Measurements from ENCODE around the gene ARL2. TPM values are rescaled to one million over a fixed set of nuclear protein-coding genes. Genes with fewer than 3 reads are reported as not detected.
"Not testable (repeated sequence)": the region's sequence is repeated elsewhere in the genome, so short reads cannot be mapped to it uniquely, and the experiment has no call there.

ARL2 gene
- total and polyA plus RNA-seq, 2 experiments from 2014 or later = 115 to 155 TPM

- no peak overlapping the region for H3K4me2 ChIP-seq (ENCODE audit: unreplicated experiment)
- in situ Hi-C loops (cut with MboI) = no loop called here
- no peaks in the 10 kb centered on the region for H4K20me1 ChIP-seq (ENCODE audit: insufficient read depth)
- no peak overlapping the region for H3K9ac ChIP-seq
- no peak overlapping the region for H2AFZ ChIP-seq
- DNase-seq = no peak
- TF ChIP-seq EZH2phosphoT487 (IDR thresholded peaks at IDR 0.05; ENCODE audit: insufficient read depth, low read depth) (no peak), EZH2 (IDR thresholded peaks at IDR 0.05; ENCODE audit: insufficient read depth, poor library complexity, severe bottlenecking) (no peak)
- H3K4me1 ChIP-seq (ENCODE audit: insufficient read depth) = peaks cover 6% of the 10 kb centered on the region
- H3F3A ChIP-seq (ENCODE audit: insufficient read depth) = no peaks in the 10 kb centered on the region
- no peak overlapping the region for H3K27ac ChIP-seq
- H3K79me2 ChIP-seq (ENCODE audit: insufficient read depth) = no peaks in the 10 kb centered on the region
- no peaks in the 10 kb centered on the region for H3K36me3 ChIP-seq (ENCODE audit: low read depth)
- H3K9me3 ChIP-seq (ENCODE audit: low read depth) = no peaks in the 10 kb centered on the region
- no peak overlapping the region for H3K4me3 ChIP-seq
- H3K9me2 ChIP-seq (ENCODE audit: insufficient read depth) = no peaks in the 10 kb centered on the region
- 77 to 86% methylated on average over 1 of the region's 1 CpG for WGBS, 2 experiments (ENCODE audit: low coverage in 1 of 2, low lambda C conversion rate in 2 of 2, missing lambda C conversion rate in 2 of 2)
- no peaks in the 10 kb centered on the region for H3K27me3 ChIP-seq (replicated peaks; ENCODE audit: insufficient read depth)
These were observed 14.5 kb upstream of the ARL2 start for GRCh38 chr11:64999478-64999877.

DNA sequence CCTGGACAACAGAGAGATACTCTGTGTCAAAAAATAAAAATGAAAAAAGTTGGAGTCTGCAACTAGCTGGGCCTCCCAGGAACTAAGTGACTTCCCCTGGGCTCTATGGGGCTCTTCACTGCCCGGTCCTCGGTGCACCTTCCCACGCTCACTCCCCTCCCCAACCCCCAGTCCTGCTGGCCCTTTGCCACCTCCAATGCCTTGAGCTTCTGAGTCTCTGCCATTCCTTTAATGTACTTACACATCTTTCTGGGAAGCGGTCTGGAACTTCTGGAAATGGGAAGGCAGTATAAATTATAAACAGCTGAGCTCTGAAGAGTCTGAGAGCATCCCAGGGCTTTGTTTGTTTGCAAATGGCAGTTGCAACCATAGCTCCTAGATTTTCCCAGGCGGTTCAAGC is 11.3 kb upstream of the ARL2 start:
- Histone ChIP-seq H3K27me3 (replicated peaks; ENCODE audit: insufficient read depth) (no peaks in the 10 kb centered on the region), H4K20me1 (ENCODE audit: insufficient read depth) (no peaks in the 10 kb centered on the region), H3K4me3 (no peak overlapping the region), H3K4me2 (ENCODE audit: unreplicated experiment) (no peak overlapping the region), H3K9ac (no peak overlapping the region), H3K27ac (no peak overlapping the region), H3K9me3 (ENCODE audit: low read depth) (no peaks in the 10 kb centered on the region), H3K9me2 (ENCODE audit: insufficient read depth) (no peaks in the 10 kb centered on the region), H2AFZ (no peak overlapping the region), H3K36me3 (ENCODE audit: low read depth) (no peaks in the 10 kb centered on the region), H3K79me2 (ENCODE audit: insufficient read depth) (no peaks in the 10 kb centered on the region), H3F3A (ENCODE audit: insufficient read depth) (peaks cover 4% of the 10 kb centered on the region; the same call in 1 of the 2 replicates), H3K4me1 (ENCODE audit: insufficient read depth) (peaks cover 18% of the 10 kb centered on the region)
- in situ Hi-C loops (cut with MboI) = no loop called here
- WGBS, 2 experiments (ENCODE audit: low coverage in 1 of 2, low lambda C conversion rate in 2 of 2, missing lambda C conversion rate in 2 of 2) = 23 to 29% methylated on average over 5 of the region's 5 CpGs
- DNase-seq = no peak
- TF ChIP-seq EZH2phosphoT487 (IDR thresholded peaks at IDR 0.05; ENCODE audit: insufficient read depth, low read depth) (no peak), EZH2 (IDR thresholded peaks at IDR 0.05; ENCODE audit: insufficient read depth, poor library complexity, severe bottlenecking) (no peak)

DNA sequence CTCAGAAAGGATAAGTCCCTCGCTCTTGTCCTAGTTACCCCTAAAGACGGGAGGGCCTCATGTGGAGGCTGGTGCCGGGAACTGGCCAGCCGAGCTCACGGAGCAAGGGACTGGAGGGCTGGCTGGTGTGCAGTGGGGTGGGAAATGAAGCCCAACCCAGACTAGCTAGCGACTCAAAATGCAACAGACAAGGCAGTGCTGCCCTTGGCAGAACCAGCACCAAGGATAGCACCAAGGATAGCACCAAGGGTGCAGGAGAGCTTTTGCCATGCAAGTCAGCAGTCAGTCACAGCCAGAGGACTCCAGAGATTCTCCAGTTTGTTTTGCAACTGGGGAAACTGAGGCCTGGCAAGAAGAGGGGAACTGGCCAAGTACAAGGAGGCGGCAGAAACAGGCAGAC is 10.7 kb upstream of the ARL2 start:
- no peaks in the 10 kb centered on the region for H3K9me3 ChIP-seq (ENCODE audit: low read depth)
- no peaks in the 10 kb centered on the region for H4K20me1 ChIP-seq (ENCODE audit: insufficient read depth)
- WGBS, 2 experiments (ENCODE audit: low coverage in 1 of 2, low lambda C conversion rate in 2 of 2, missing lambda C conversion rate in 2 of 2) = 68 to 69% methylated on average over 7 of the region's 7 CpGs
- H2AFZ ChIP-seq = no peak overlapping the region
- DNase-seq = peak; percentile 65
- no peaks in the 10 kb centered on the region for H3K27me3 ChIP-seq (replicated peaks; ENCODE audit: insufficient read depth)
- H3K79me2 ChIP-seq (ENCODE audit: insufficient read depth) = no peaks in the 10 kb centered on the region
- H3K4me1 ChIP-seq (ENCODE audit: insufficient read depth) = peaks cover 24% of the 10 kb centered on the region
- no peaks in the 10 kb centered on the region for H3K36me3 ChIP-seq (ENCODE audit: low read depth)
- no peak overlapping the region for H3K27ac ChIP-seq
- no peak overlapping the region for H3K9ac ChIP-seq
- in situ Hi-C loops (cut with MboI) = no loop called here
- peaks cover 4% of the 10 kb centered on the region; the same call in 1 of the 2 replicates for H3F3A ChIP-seq (ENCODE audit: insufficient read depth)
- H3K9me2 ChIP-seq (ENCODE audit: insufficient read depth) = no peaks in the 10 kb centered on the region
- H3K4me3 ChIP-seq = no peak overlapping the region
- TF ChIP-seq EZH2phosphoT487 (IDR thresholded peaks at IDR 0.05; ENCODE audit: insufficient read depth, low read depth) (no peak), EZH2 (IDR thresholded peaks at IDR 0.05; ENCODE audit: insufficient read depth, poor library complexity, severe bottlenecking) (no peak)
- H3K4me2 ChIP-seq (ENCODE audit: unreplicated experiment) = no peak overlapping the region

DNA sequence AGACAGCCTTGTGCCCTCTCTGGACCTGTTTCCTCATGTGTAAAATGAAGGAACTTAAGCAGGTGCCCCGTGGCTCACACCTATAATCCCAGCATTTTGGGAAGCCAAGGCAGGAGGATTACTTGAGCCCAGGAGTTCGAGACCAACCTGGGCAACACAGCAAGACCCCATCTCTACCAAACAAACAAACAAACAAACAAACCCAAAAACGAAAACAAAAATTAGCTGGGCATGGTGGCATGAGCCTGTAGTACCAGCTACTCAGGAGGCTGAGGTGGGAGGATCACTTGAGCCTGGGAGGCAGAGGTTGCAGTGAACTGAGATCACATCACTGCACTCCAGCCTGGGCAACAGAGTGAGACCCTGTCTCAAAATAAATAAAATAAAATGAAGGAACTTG is 10.0 kb upstream of the ARL2 start:
- H3K9me2 ChIP-seq (ENCODE audit: insufficient read depth); H3K27me3 ChIP-seq (replicated peaks; ENCODE audit: insufficient read depth); H3K9ac ChIP-seq; H3K4me2 ChIP-seq (ENCODE audit: unreplicated experiment); H3K27ac ChIP-seq; H3K36me3 ChIP-seq (ENCODE audit: low read depth); H3K9me3 ChIP-seq (ENCODE audit: low read depth); H3K79me2 ChIP-seq (ENCODE audit: insufficient read depth); H2AFZ ChIP-seq; H3F3A ChIP-seq (ENCODE audit: insufficient read depth); DNase-seq; H4K20me1 ChIP-seq (ENCODE audit: insufficient read depth); in situ Hi-C loops (cut with MboI); H3K4me3 ChIP-seq: not testable (repeated sequence)
- peaks cover 26% of the 10 kb centered on the region for H3K4me1 ChIP-seq (ENCODE audit: insufficient read depth)
- WGBS, 2 experiments (ENCODE audit: low coverage in 1 of 2, low lambda C conversion rate in 2 of 2, missing lambda C conversion rate in 2 of 2) = 65 to 69% methylated on average over 3 of the region's 3 CpGs

DNA sequence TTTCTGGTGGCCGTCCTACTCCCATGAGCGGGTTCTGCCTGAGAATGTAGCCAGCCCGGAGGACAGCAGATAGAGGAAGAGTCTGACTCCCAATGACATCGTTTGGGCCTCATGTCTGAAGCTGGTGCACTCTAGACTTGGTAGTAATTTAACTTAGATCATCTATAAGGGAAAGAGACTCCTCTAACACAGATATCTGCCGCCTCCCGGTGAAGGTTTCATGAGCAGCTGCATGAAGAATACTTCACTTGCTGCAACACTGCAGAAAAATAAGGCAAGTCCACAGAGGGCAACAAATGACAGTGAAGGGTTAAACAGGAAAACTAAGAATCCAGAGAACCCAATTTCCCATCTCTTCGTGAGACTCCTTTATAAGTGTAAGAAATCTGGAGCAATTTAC is 5.9 kb upstream of the ARL2 start:
- H3K4me2 ChIP-seq (ENCODE audit: unreplicated experiment) = no peak overlapping the region
- no peaks in the 10 kb centered on the region for H3K9me2 ChIP-seq (ENCODE audit: insufficient read depth)
- H2AFZ ChIP-seq = 0 out of 2 replicates have a peak overlapping the region, but pooled peaks have one; percentile 7
- no peaks in the 10 kb centered on the region for H3K9me3 ChIP-seq (ENCODE audit: low read depth)
- 72 to 73% methylated on average over 7 of the region's 7 CpGs for WGBS, 2 experiments (ENCODE audit: low coverage in 1 of 2, low lambda C conversion rate in 2 of 2, missing lambda C conversion rate in 2 of 2)
- H3F3A ChIP-seq (ENCODE audit: insufficient read depth) = peaks cover 7% of the 10 kb centered on the region; the same call in 1 of the 2 replicates
- H3K4me1 ChIP-seq (ENCODE audit: insufficient read depth) = peaks cover 28% of the 10 kb centered on the region
- no peak overlapping the region for H3K4me3 ChIP-seq
- H3K79me2 ChIP-seq (ENCODE audit: insufficient read depth) = no peaks in the 10 kb centered on the region
- H3K27ac ChIP-seq = peak overlapping the region; percentile 88
- no peak for TF ChIP-seq EZH2phosphoT487 (IDR thresholded peaks at IDR 0.05; ENCODE audit: insufficient read depth, low read depth)
- no peak for TF ChIP-seq EZH2 (IDR thresholded peaks at IDR 0.05; ENCODE audit: insufficient read depth, poor library complexity, severe bottlenecking)
- no peaks in the 10 kb centered on the region for H3K27me3 ChIP-seq (replicated peaks; ENCODE audit: insufficient read depth)
- H4K20me1 ChIP-seq (ENCODE audit: insufficient read depth) = no peaks in the 10 kb centered on the region
- in situ Hi-C loops (cut with MboI) = no loop called here
- DNase-seq = no peak
- no peaks in the 10 kb centered on the region for H3K36me3 ChIP-seq (ENCODE audit: low read depth)
- H3K9ac ChIP-seq = no peak overlapping the region
